Measurements from ENCODE around the gene SBK1.
A peak's percentile ranks its signal among the peaks of the same experiment; 100 is the strongest.
"Not testable (repeated sequence)": the region's sequence is repeated elsewhere in the genome, so short reads cannot be mapped to it uniquely, and the experiment has no call there.

Gene SBK1

GRCh38 chr16:28291651-28292626, at the start of gene SBK1:
Gene SBK1, plus strand, starts transcription at chr16:28292525. Its CDS starts 24,867 bp downstream, at chr16:28317392.
- DNase-seq: peak; percentile 62

GRCh38 chr16:28249483-28249882, 42.8 kb upstream of the SBK1 start:
- DNase-seq: not testable (repeated sequence)

GRCh38 chr16:28250999-28251398, 41.3 kb upstream of the SBK1 start:
- no peak for DNase-seq

- DNase-seq: no peak
These were observed 38.2 kb upstream of the SBK1 start for GRCh38 chr16:28254158-28254557.

- no peak for DNase-seq
These were observed 36.5 kb upstream of the SBK1 start for GRCh38 chr16:28255838-28256237.

GRCh38 chr16:28257256-28257655, 35.1 kb upstream of the SBK1 start:
- DNase-seq: no peak

GRCh38 chr16:28258567-28258966, 33.8 kb upstream of the SBK1 start:
- DNase-seq: no peak

- DNase-seq: no peak
These were observed 33.1 kb upstream of the SBK1 start for GRCh38 chr16:28259091-28259780.

- DNase-seq: no peak
These were observed 32.6 kb upstream of the SBK1 start for GRCh38 chr16:28259781-28260150.

GRCh38 chr16:28260193-28260592, 32.1 kb upstream of the SBK1 start:
- DNase-seq: no peak

- no peak for DNase-seq
These were observed 30.4 kb upstream of the SBK1 start for GRCh38 chr16:28261942-28262341.

- no peak for DNase-seq
These were observed 29.0 kb upstream of the SBK1 start for GRCh38 chr16:28263305-28263704.

- DNase-seq: no peak
These were observed 27.7 kb upstream of the SBK1 start for GRCh38 chr16:28264656-28265055.

- DNase-seq: no peak
These were observed 26.5 kb upstream of the SBK1 start for GRCh38 chr16:28265822-28266221.

- DNase-seq: no peak
These were observed 25.0 kb upstream of the SBK1 start for GRCh38 chr16:28267356-28267755.

- no peak for DNase-seq
These were observed 18.8 kb upstream of the SBK1 start for GRCh38 chr16:28273511-28273910.

- no peak for DNase-seq
These were observed 17.6 kb upstream of the SBK1 start for GRCh38 chr16:28274676-28275075.

GRCh38 chr16:28276301-28276700, 16.0 kb upstream of the SBK1 start:
- DNase-seq: no peak

GRCh38 chr16:28277537-28278388, 14.6 kb upstream of the SBK1 start:
- DNase-seq: no peak

GRCh38 chr16:28279006-28279405, 13.3 kb upstream of the SBK1 start:
- no peak for DNase-seq

GRCh38 chr16:28280881-28281836, 11.2 kb upstream of the SBK1 start:
- no peak for DNase-seq

GRCh38 chr16:28282045-28282444, 10.3 kb upstream of the SBK1 start:
- DNase-seq: no peak

Data from NCI-H524 treated with DMSO at 0.1 percent for 48 hours (cell line).